NCI-H146 treated with DMSO at 0.1 percent for 48 hours (cell line): ENCODE measurements around the gene EBF4.

Experiments used
- DNase-seq: peaks from one replicate; lab custom pipeline; 2025; ENCODE audit not compliant: unreplicated experiment; lab: John Stamatoyannopoulos, UW

The EBF4 gene

GRCh38 chr20:2698912-2699311, 6.3 kb downstream of the EBF4 start:
- DNase-seq, result no peak

GRCh38 chr20:2699775-2700413, 7.3 kb downstream of the EBF4 start:
- no peak for DNase-seq

GRCh38 chr20:2700913-2701620, 8.5 kb downstream of the EBF4 start:
- no peak for DNase-seq

- no peak for DNase-seq
These were observed 9.1 kb downstream of the EBF4 start for GRCh38 chr20:2701671-2702081.

GRCh38 chr20:2703716-2704475, 11.3 kb downstream of the EBF4 start:
- no peak for DNase-seq

- no peak for DNase-seq
These were observed 13.5 kb downstream of the EBF4 start for GRCh38 chr20:2705931-2706645.

- DNase-seq, result no peak
These were observed 14.2 kb downstream of the EBF4 start for GRCh38 chr20:2706688-2707352.

- no peak for DNase-seq
These were observed 14.9 kb downstream of the EBF4 start for GRCh38 chr20:2707353-2708072.

- no peak for DNase-seq
These were observed 15.5 kb downstream of the EBF4 start for GRCh38 chr20:2708073-2708415.

- no peak for DNase-seq
These were observed 16.1 kb downstream of the EBF4 start for GRCh38 chr20:2708665-2709064.

- DNase-seq, result no peak
These were observed 16.8 kb downstream of the EBF4 start for GRCh38 chr20:2709205-2709981.

- no peak for DNase-seq
These were observed 20.7 kb downstream of the EBF4 start for GRCh38 chr20:2713285-2713684.

GRCh38 chr20:2729251-2729713, 36.7 kb downstream of the EBF4 start:
- no peak for DNase-seq

- no peak for DNase-seq
These were observed 37.2 kb downstream of the EBF4 start for GRCh38 chr20:2729791-2730190.

- no peak for DNase-seq
These were observed 42.3 kb downstream of the EBF4 start for GRCh38 chr20:2734899-2735298.

GRCh38 chr20:2736441-2736840, 43.9 kb downstream of the EBF4 start:
- no peak for DNase-seq

GRCh38 chr20:2738331-2739041, 45.9 kb downstream of the EBF4 start:
- DNase-seq, result no peak

GRCh38 chr20:2739042-2739398, 46.4 kb downstream of the EBF4 start:
- DNase-seq, result no peak

- no peak for DNase-seq
These were observed 48.1 kb downstream of the EBF4 start for GRCh38 chr20:2740702-2741101.
